ENCODE data around the gene IL17D. TPM values are rescaled to one million over a fixed set of nuclear protein-coding genes. Genes with fewer than 3 reads are reported as not detected.

The IL17D gene
- total RNA-seq, 1 donor from 2014 or later, result 0.62 TPM

DNA sequence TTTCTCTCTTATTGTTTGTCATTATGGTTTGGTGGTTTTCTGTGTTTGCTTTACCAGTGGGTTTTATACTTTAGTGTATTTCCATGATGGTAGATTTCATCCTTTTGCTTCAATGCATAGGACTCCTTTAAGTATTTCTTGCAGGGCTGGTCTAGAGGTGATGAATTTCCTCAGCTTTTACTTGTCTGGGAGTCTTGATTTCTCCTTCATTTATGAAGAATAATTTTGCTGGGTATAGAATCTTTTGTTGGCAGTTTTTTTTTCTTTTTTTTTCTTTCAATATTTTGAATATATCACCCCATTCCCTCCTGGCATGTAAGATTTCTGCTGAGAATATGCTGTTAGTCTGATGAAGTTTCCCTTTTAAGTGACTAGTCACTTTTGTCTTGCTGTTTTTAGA is 50.5 kb downstream of the IL17D start:
- ATAC-seq (no peak), DNase-seq (ENCODE audit: missing footprints) (no peak)
- intact Hi-C loops (cut with DNase I), result no loop called here

DNA sequence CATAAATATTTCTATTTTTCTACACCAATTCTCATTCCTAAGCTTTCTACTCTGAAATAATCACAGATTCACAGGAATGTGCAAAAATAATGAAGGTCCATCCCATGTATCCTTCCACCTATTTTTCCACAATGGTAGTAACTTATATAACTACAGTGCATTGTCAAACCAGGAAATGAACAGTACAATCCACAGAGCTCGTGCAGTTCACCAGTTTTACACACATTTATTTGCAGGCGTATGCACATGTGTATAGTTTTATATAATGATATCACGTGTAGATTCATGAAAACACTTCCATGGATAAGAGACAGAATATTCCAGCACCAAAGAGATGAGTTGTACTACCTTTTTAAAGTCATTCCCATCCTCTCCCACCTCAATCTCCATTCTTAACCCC is 57.4 kb downstream of the IL17D start:
- intact Hi-C loops (cut with DNase I), result no loop called here
- no peak for ATAC-seq

DNA sequence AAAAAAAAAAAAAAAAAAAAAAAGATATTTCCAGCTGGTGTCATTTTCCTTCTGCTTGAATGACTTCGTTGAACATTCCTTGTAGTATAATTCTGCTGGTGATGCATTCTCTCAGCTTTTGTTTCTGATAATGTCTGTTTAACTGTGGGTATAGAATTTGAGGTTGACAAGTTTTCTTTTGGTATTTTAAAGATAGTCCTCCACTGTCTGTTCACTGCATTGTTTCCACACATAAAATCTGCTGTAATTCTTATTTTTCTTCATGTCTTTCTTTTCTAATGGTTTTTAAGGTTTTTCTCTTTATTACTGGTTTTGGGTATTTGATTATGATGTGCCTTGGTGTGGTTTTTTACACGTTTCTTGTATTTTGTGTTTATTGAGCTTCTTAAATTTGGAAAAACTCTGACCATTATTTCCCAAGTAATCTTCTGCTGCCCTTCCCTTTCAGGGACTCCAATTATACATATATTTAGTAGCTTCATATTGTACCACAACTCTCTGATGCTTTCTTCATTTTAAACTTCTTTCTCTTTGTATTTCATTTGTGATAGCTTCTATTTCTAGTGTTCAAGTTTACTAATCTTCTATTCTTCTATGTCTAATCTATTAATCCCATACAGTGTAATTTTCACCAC is 63.9 kb downstream of the IL17D start:
- DNase-seq (ENCODE audit: missing footprints) (no peak), ATAC-seq (no peak)
- intact Hi-C loops (cut with DNase I), result no loop called here

More for the DNA sequence above, 57.4 kb downstream of the IL17D start:
- no peak for DNase-seq (ENCODE audit: missing footprints)

DNA sequence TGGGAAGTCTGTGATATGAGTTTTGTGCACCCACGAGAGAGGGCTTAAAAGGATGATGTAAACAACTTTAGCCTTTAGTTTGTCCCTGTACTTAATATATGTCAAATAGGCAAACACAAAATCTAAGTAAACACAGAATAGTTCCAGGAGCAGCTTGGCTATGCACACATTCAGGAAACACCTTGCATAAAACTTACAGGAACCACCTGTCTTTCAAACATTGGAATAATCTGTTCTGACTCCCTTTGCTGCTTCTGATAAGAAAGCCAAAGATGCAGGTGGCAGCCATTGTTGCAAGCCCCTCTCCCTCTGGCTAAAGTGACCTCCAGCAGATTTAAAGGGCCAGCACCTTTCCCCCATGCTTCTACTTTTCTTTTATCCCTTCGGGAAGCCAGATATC is 65.6 kb downstream of the IL17D start:
- no peak for ATAC-seq
- no peak for DNase-seq (ENCODE audit: missing footprints)
- intact Hi-C loops (cut with DNase I), result no loop called here

DNA sequence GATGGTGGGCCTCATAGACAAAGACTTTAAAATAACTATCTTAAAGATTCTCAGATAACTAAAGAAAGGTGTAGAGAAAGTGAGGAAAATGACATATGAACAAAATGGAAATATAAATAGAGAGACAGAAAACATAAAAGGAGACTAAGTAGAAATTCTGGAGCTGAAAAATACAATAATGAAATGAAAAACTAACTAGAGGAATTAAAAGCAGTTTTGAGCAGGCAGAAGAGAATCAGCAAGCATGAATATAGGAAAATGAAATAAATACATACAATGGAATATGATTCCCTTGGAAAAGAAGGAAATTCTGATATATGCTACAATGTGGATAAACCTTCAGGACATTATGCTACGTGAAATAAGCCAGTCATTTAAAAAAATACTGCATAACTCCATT is 66.3 kb downstream of the IL17D start:
- intact Hi-C loops (cut with DNase I), result loop anchor here (5.0 kb wide), 2 partner anchors 57 to 58 kb away; no protein-coding TSS in a partner anchor
- DNase-seq (ENCODE audit: missing footprints), result no peak
- ATAC-seq, result no peak

Other genes with a start within 250 kb of the IL17D start
- gene CRYL1, start 177.8 kb upstream of the IL17D start, total RNA-seq, result 19.8 TPM
- 5.8 TPM for gene IFT88, start 136.5 kb upstream of the IL17D start, total RNA-seq
- 9.3 TPM for gene EEF1AKMT1, start 70.3 kb downstream of the IL17D start, total RNA-seq
- 30.7 TPM for gene XPO4, start 199.0 kb downstream of the IL17D start, total RNA-seq